HUES64 (cell line): ENCODE data around the gene PRLR.
"Not testable (repeated sequence)": the region's sequence is repeated elsewhere in the genome, so short reads cannot be mapped to it uniquely, and the experiment has no call there.

Experiments
- H3K27ac ChIP-seq: 2 replicates; pipeline ENCODE4 v1.7.0; 2013; ENCODE audit warnings: low read depth, low read length, inconsistent platforms
- H3K27me3 ChIP-seq: 2 replicates; pipeline ENCODE4 v1.6.1; 2013; ENCODE audit warnings: mild to moderate bottlenecking, low read length; ENCODE audit not compliant: insufficient read depth
- H3K36me3 ChIP-seq: 2 replicates; pipeline ENCODE4 v1.6.1; 2013; ENCODE audit warnings: mild to moderate bottlenecking, low read length; ENCODE audit not compliant: insufficient read depth
- H3K4me1 ChIP-seq: 2 replicates; pipeline ENCODE4 v1.6.1; 2013; ENCODE audit warnings: mild to moderate bottlenecking, low read length, moderate library complexity; ENCODE audit not compliant: insufficient read depth
- H3K4me3 ChIP-seq: 2 replicates; pipeline ENCODE4 v1.5.1; 2013; ENCODE audit warnings: mild to moderate bottlenecking, low read length, moderate library complexity
- H3K9ac ChIP-seq: 2 replicates; pipeline ENCODE4 v1.6.1; 2013; ENCODE audit warnings: mild to moderate bottlenecking, low read depth, low read length
- H3K9me3 ChIP-seq: 2 replicates; pipeline ENCODE4 v1.6.1; 2013; ENCODE audit warnings: low read depth, low read length; ENCODE audit not compliant: insufficient read depth
- WGBS: fragments of 150-250, 120-280 bp; methylation state at CpG from one replicate; pipeline ENCODE4 v1.1.7; 2013; ENCODE audit warnings: missing lambda C conversion rate; 5-methylcytosine and 5-hydroxymethylcytosine counted together

PRLR gene

GRCh38 chr5:35195472-35195852 lies 34.8 kb downstream of the PRLR start:
- Histone ChIP-seq H3K9ac (no peak overlapping the region), H3K4me3 (no peak overlapping the region), H3K27me3 (no peaks in the 10 kb centered on the region), H3K27ac (no peak overlapping the region), H3K9me3 (no peaks in the 10 kb centered on the region), H3K36me3 (no peaks in the 10 kb centered on the region), H3K4me1 (0 out of 2 replicates have a peak, but pooled peaks cover 6% of the 10 kb centered on the region)
- WGBS: 95% methylated on average over 5 of the region's 5 CpGs

GRCh38 chr5:35194635-35195471 lies 35.4 kb downstream of the PRLR start:
- Histone ChIP-seq H3K27me3 (no peaks in the 10 kb centered on the region), H3K4me3 (no peak overlapping the region)

GRCh38 chr5:35192506-35192905 lies 37.8 kb downstream of the PRLR start:
- H3K4me3 ChIP-seq: no peak overlapping the region
- 0 out of 2 replicates have a peak, but pooled peaks cover 4% of the 10 kb centered on the region for H3K4me1 ChIP-seq
- 95% methylated on average over 1 of the region's 1 CpG for WGBS
- H3K27me3 ChIP-seq: no peaks in the 10 kb centered on the region
- no peaks in the 10 kb centered on the region for H3K9me3 ChIP-seq
- no peaks in the 10 kb centered on the region for H3K36me3 ChIP-seq
- H3K9ac ChIP-seq: no peak overlapping the region
- no peak overlapping the region for H3K27ac ChIP-seq

More at GRCh38 chr5:35194635-35195471, 35.4 kb downstream of the PRLR start:
- Histone ChIP-seq H3K9ac (no peak overlapping the region), H3K9me3 (no peaks in the 10 kb centered on the region), H3K27ac (no peak overlapping the region), H3K36me3 (no peaks in the 10 kb centered on the region), H3K4me1 (0 out of 2 replicates have a peak, but pooled peaks cover 6% of the 10 kb centered on the region)
- 91% methylated on average over 9 of the region's 12 CpGs for WGBS

- not testable (repeated sequence) for H3K9ac ChIP-seq
Measured at GRCh38 chr5:35189801-35190200, 40.5 kb downstream of the PRLR start.

GRCh38 chr5:35188031-35188457 lies 42.2 kb downstream of the PRLR start:
- no peaks in the 10 kb centered on the region for H3K36me3 ChIP-seq
- no peak overlapping the region for H3K9ac ChIP-seq
- H3K27me3 ChIP-seq: no peaks in the 10 kb centered on the region
- WGBS: 86% methylated on average over 9 of the region's 9 CpGs
- H3K4me3 ChIP-seq: no peak overlapping the region
- 0 out of 2 replicates have a peak, but pooled peaks cover 4% of the 10 kb centered on the region for H3K4me1 ChIP-seq
- H3K9me3 ChIP-seq: no peaks in the 10 kb centered on the region
- peak overlapping the region; percentile 30; the same call in 1 of the 2 replicates for H3K27ac ChIP-seq

More at GRCh38 chr5:35189801-35190200, 40.5 kb downstream of the PRLR start:
- H3K27ac ChIP-seq, H3K4me1 ChIP-seq, H3K4me3 ChIP-seq, H3K36me3 ChIP-seq, H3K27me3 ChIP-seq, H3K9me3 ChIP-seq: not testable (repeated sequence)
- WGBS: 86% methylated on average over 2 of the region's 2 CpGs

- not testable (repeated sequence) for H3K4me3 ChIP-seq, H3K9me3 ChIP-seq, H3K4me1 ChIP-seq, H3K9ac ChIP-seq, H3K36me3 ChIP-seq, H3K27ac ChIP-seq, H3K27me3 ChIP-seq
- 90% methylated on average over 3 of the region's 3 CpGs for WGBS
Measured at GRCh38 chr5:35187621-35188020, 42.7 kb downstream of the PRLR start.

- Histone ChIP-seq H3K4me3 (no peak overlapping the region), H3K9ac (no peak overlapping the region), H3K36me3 (no peaks in the 10 kb centered on the region), H3K27ac (no peak overlapping the region), H3K27me3 (no peaks in the 10 kb centered on the region), H3K4me1 (peaks cover 9% of the 10 kb centered on the region; the same call in 1 of the 2 replicates), H3K9me3 (no peaks in the 10 kb centered on the region)
- WGBS: 96% methylated on average over 5 of the region's 5 CpGs
Measured at GRCh38 chr5:35186749-35187148, 43.5 kb downstream of the PRLR start.

GRCh38 chr5:35185518-35185917 lies 44.8 kb downstream of the PRLR start:
- H3K4me1 ChIP-seq: peaks cover 9% of the 10 kb centered on the region; the same call in 1 of the 2 replicates
- H3K36me3 ChIP-seq: no peaks in the 10 kb centered on the region
- H3K9ac ChIP-seq: no peak overlapping the region
- H3K4me3 ChIP-seq: no peak overlapping the region
- H3K9me3 ChIP-seq: no peaks in the 10 kb centered on the region
- 86% methylated on average over 4 of the region's 4 CpGs for WGBS
- no peaks in the 10 kb centered on the region for H3K27me3 ChIP-seq
- no peak overlapping the region for H3K27ac ChIP-seq

GRCh38 chr5:35183556-35183955 lies 46.7 kb downstream of the PRLR start:
- H3K4me3 ChIP-seq: no peak overlapping the region
- no peak overlapping the region for H3K27ac ChIP-seq
- no peaks in the 10 kb centered on the region for H3K36me3 ChIP-seq
- no peaks in the 10 kb centered on the region for H3K27me3 ChIP-seq
- 92% methylated on average over 1 of the region's 1 CpG for WGBS
- peaks cover 9% of the 10 kb centered on the region; the same call in 1 of the 2 replicates for H3K4me1 ChIP-seq
- no peak overlapping the region for H3K9ac ChIP-seq
- H3K9me3 ChIP-seq: no peaks in the 10 kb centered on the region

- H3K27me3 ChIP-seq: no peaks in the 10 kb centered on the region
- H3K9me3 ChIP-seq: no peaks in the 10 kb centered on the region
- H3K4me3 ChIP-seq: no peak overlapping the region
- H3K4me1 ChIP-seq: peaks cover 7% of the 10 kb centered on the region; the same call in 1 of the 2 replicates
- no peak overlapping the region for H3K27ac ChIP-seq
- H3K36me3 ChIP-seq: no peaks in the 10 kb centered on the region
- WGBS: 66% methylated on average over 7 of the region's 7 CpGs
- no peak overlapping the region for H3K9ac ChIP-seq
Measured at GRCh38 chr5:35182910-35183535, 47.3 kb downstream of the PRLR start.

GRCh38 chr5:35182486-35182885 lies 47.8 kb downstream of the PRLR start:
- Histone ChIP-seq H3K9me3 (no peaks in the 10 kb centered on the region), H3K4me3 (no peak overlapping the region), H3K27ac (no peak overlapping the region), H3K27me3 (no peaks in the 10 kb centered on the region), H3K9ac (no peak overlapping the region), H3K4me1 (peaks cover 5% of the 10 kb centered on the region; the same call in 1 of the 2 replicates), H3K36me3 (no peaks in the 10 kb centered on the region)
- 88% methylated on average over 1 of the region's 1 CpG for WGBS
